Astrocyte (in vitro differentiated cells and primary cell): ENCODE data around the gene KIAA1328.

ENCODE experiments used
- CTCF ChIP-seq: IDR thresholded peaks from 2 replicates; pipeline ENCODE4 v1.5.1; 2011; ENCODE audit warnings: low read depth, mild to moderate bottlenecking, inconsistent platforms, low read length, moderate library complexity; ENCODE audit not compliant: insufficient read depth
- EZH2 ChIP-seq: IDR thresholded peaks from 2 replicates; pipeline ENCODE4 v1.6.1; 2012; ENCODE audit warnings: mild to moderate bottlenecking, low read length, inconsistent platforms; ENCODE audit not compliant: insufficient read depth

- no peak for TF ChIP-seq CTCF
- TF ChIP-seq EZH2, result no peak
Observed at GRCh38 chr18:37258131-37258530, 429.2 kb downstream of the KIAA1328 start.
